ENCODE data around the gene DNAJC11. TPM values are rescaled to one million over a fixed set of nuclear protein-coding genes. Genes with fewer than 3 reads are reported as not detected.
A peak's percentile ranks its signal among the peaks of the same experiment; 100 is the strongest.

Gene DNAJC11
- total RNA-seq, 3 donors from 2014 or later (not counting 1 experiment from before 2014, with no cell fraction given), result 28.7 to 40.1 (median 36.2) TPM

DNA sequence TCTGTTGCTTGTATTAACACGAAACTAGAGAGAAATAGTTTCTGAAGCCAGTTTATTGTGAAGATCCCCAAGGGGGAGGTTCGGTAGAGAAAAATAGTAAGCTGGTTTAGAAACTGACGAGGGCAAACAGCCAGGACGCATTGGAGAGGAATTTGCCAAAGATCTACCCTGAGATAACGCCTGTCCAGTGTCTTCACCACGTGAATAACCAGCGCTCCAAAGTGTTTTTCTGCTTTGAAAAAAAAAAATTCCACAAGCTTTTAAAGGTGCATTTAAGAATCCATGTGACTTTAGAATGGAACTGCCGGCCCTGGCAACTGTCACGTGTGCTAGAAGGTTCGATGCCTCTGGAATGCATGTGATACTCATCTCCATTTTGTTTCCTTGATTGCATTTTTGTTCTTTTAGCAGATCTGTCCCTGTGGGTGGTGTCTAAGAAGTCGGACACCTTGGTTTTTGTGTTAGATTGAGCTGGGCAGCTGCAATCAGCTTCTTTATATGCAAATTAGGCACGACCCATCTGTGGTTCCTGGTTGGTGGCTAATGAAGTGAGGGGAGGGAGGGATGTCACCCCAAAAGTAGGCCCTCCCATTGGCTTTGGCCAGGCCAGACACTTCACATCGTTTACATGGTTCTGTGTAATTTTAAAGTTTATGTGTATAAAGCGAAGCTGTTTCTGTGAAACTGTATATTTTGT is 78.2 kb downstream of the DNAJC11 start:
- ATAC-seq (no peak), DNase-seq (no peak)
- H3K27me3 ChIP-seq (ENCODE audit: control insufficient read depth, insufficient read depth, low read length), result no peaks in the 10 kb centered on the region
- 94% methylated on average over 14 of the region's 14 CpGs for WGBS (ENCODE audit: insufficient coverage)
- peaks cover 23% of the 10 kb centered on the region for H3K4me1 ChIP-seq (ENCODE audit: control insufficient read depth, insufficient read depth, low read length)
- H3K27ac ChIP-seq (ENCODE audit: low read length), result no peak overlapping the region
- no peaks in the 10 kb centered on the region for H3K36me3 Mint-ChIP-seq
- peaks cover 23 to 26% of the 10 kb centered on the region in 2 donors for H3K4me1 Mint-ChIP-seq
- no peaks in the 10 kb centered on the region for H3K27me3 Mint-ChIP-seq (ENCODE audit: low read depth in 2 of 2)
- peaks cover 16% of the 10 kb centered on the region for H3K36me3 ChIP-seq (ENCODE audit: control insufficient read depth, insufficient read depth, low read length)
- no peak overlapping the region for H3K27ac Mint-ChIP-seq
- no peaks in the 10 kb centered on the region for H3K9me3 Mint-ChIP-seq
- no peaks in the 10 kb centered on the region for H3K9me3 ChIP-seq (ENCODE audit: control insufficient read depth, insufficient read depth, low read length)
- H3K4me3 Mint-ChIP-seq, result peak overlapping the region; percentile 59
- TF ChIP-seq, protein P1, sequence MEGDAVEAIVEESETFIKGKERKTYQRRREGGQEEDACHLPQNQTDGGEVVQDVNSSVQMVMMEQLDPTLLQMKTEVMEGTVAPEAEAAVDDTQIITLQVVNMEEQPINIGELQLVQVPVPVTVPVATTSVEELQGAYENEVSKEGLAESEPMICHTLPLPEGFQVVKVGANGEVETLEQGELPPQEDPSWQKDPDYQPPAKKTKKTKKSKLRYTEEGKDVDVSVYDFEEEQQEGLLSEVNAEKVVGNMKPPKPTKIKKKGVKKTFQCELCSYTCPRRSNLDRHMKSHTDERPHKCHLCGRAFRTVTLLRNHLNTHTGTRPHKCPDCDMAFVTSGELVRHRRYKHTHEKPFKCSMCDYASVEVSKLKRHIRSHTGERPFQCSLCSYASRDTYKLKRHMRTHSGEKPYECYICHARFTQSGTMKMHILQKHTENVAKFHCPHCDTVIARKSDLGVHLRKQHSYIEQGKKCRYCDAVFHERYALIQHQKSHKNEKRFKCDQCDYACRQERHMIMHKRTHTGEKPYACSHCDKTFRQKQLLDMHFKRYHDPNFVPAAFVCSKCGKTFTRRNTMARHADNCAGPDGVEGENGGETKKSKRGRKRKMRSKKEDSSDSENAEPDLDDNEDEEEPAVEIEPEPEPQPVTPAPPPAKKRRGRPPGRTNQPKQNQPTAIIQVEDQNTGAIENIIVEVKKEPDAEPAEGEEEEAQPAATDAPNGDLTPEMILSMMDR (IDR thresholded peaks at IDR 0.05), result no peak
- intact Hi-C loops (cut with micrococcal nuclease), result no loop called here
- H3K4me3 ChIP-seq (ENCODE audit: low read length), result no peak overlapping the region

- Mint-ChIP-seq H3K4me3 (no peak overlapping the region), H3K27ac (no peak overlapping the region), H3K9me3 (no peaks in the 10 kb centered on the region), H3K27me3 (ENCODE audit: low read depth in 2 of 2) (no peaks in the 10 kb centered on the region), H3K4me1 (peaks cover 17 to 20% of the 10 kb centered on the region in 2 donors), H3K36me3 (no peaks in the 10 kb centered on the region)
- DNase-seq (no peak), ATAC-seq (no peak)
- 95% methylated on average over 9 of the region's 10 CpGs for WGBS (ENCODE audit: insufficient coverage)
- TF ChIP-seq, protein P1 (IDR thresholded peaks at IDR 0.05), result no peak
- intact Hi-C loops (cut with micrococcal nuclease), result no loop called here
- H3K4me1 ChIP-seq (ENCODE audit: control insufficient read depth, insufficient read depth, low read length), result peaks cover 23% of the 10 kb centered on the region
- no peak overlapping the region for H3K4me3 ChIP-seq (ENCODE audit: low read length)
- no peaks in the 10 kb centered on the region for H3K9me3 ChIP-seq (ENCODE audit: control insufficient read depth, insufficient read depth, low read length)
- no peaks in the 10 kb centered on the region for H3K27me3 ChIP-seq (ENCODE audit: control insufficient read depth, insufficient read depth, low read length)
- H3K27ac ChIP-seq (ENCODE audit: low read length), result no peak overlapping the region
- H3K36me3 ChIP-seq (ENCODE audit: control insufficient read depth, insufficient read depth, low read length), result peaks cover 9% of the 10 kb centered on the region
These were observed 79.0 kb downstream of the DNAJC11 start for GRCh38 chr1:6622396-6623152.

DNA sequence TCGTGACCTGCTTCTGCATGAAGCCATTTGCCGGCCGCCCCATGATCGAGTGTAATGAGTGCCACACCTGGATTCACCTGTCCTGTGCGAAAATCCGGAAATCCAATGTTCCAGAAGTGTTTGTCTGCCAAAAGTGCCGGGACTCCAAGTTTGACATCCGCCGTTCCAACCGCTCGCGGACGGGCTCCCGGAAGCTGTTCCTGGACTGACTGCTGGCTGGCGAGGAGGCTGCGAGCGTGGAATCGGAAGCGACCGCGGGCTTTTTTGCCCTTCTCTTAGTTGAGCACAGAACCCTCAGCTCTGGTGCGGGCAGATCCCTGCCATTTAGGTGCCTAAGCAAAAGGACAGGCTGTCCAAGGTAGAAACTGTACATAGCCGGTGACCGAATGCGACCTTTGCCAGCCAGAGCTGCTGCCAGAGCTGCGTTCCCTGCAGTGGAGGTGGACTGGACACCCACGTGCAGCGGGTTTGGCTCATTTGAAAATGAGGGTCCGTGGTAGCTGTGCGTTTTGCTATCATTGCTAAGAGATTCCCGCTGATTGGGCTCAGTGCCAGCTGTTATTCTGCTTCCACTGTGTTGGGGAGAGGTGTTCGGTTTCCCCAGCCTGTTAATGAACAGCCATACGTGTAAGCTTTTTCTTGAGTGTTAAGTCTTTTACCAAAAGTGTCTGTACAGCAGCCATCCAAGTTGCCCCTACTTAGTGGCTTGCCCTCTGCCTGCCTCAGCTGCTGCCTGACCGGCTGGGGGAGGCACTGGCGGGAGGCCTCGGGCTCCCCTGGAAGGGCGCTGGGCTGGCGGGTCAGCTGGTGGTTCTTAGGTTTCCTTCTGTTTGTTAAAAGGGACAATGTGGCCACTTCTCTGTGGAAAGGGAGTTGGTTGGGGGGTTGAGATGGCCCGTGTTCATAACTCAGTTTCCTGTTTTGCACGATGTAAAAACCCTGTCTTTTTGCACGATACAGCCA is 79.9 kb downstream of the DNAJC11 start:
- no peak for DNase-seq
- WGBS (ENCODE audit: insufficient coverage), result 96% methylated on average over 41 of the region's 41 CpGs
- Histone ChIP-seq H3K9me3 (ENCODE audit: control insufficient read depth, insufficient read depth, low read length) (no peaks in the 10 kb centered on the region), H3K36me3 (ENCODE audit: control insufficient read depth, insufficient read depth, low read length) (peaks cover 9% of the 10 kb centered on the region), H3K4me3 (ENCODE audit: low read length) (no peak overlapping the region), H3K4me1 (ENCODE audit: control insufficient read depth, insufficient read depth, low read length) (peaks cover 18% of the 10 kb centered on the region), H3K27me3 (ENCODE audit: control insufficient read depth, insufficient read depth, low read length) (no peaks in the 10 kb centered on the region), H3K27ac (ENCODE audit: low read length) (no peak overlapping the region)
- intact Hi-C loops (cut with micrococcal nuclease), result no loop called here
- no peak for ATAC-seq
- TF ChIP-seq, protein P1 (IDR thresholded peaks at IDR 0.05), result no peak
- Mint-ChIP-seq H3K27me3 (ENCODE audit: low read depth in 2 of 2) (no peaks in the 10 kb centered on the region), H3K4me3 (no peak overlapping the region), H3K9me3 (no peaks in the 10 kb centered on the region), H3K4me1 (peaks cover 11 to 12% of the 10 kb centered on the region in 2 donors), H3K27ac (no peak overlapping the region), H3K36me3 (no peaks in the 10 kb centered on the region)

Measured in natural killer cell (primary cell).